Mesendoderm (in vitro differentiated cells): ENCODE results near the gene F8.

Source experiments
- DNase-seq: peaks from one replicate; pipeline ENCODE4 v3.0.0; 2013
- H2AK5ac ChIP-seq: 2 replicates; pipeline ENCODE4 v1.6.1; 2013; ENCODE audit warnings: low read length, inconsistent platforms
- H2BK120ac ChIP-seq: 2 replicates; pipeline ENCODE4 v1.6.1; 2013; ENCODE audit warnings: low read depth, mild to moderate bottlenecking, low read length, moderate library complexity, mixed read lengths
- H2BK15ac ChIP-seq: replicated peaks from 2 replicates; pipeline ENCODE4 v1.6.1; 2013; ENCODE audit warnings: low read depth, mild to moderate bottlenecking, moderate library complexity
- H2BK5ac ChIP-seq: 2 replicates; pipeline ENCODE4 v1.6.1; 2013; ENCODE audit warnings: low read length, inconsistent platforms
- H3K18ac ChIP-seq: 2 replicates; pipeline ENCODE4 v1.6.1; 2013; ENCODE audit warnings: mild to moderate bottlenecking, low read length, mixed read lengths
- H3K23ac ChIP-seq: one replicate; pipeline ENCODE4 v1.6.1; 2013; ENCODE audit warnings: low read length
- H3K27ac ChIP-seq: 2 replicates; pipeline ENCODE4 v1.5.1; 2013; ENCODE audit warnings: low read depth, mild to moderate bottlenecking, inconsistent platforms, low read length, moderate library complexity
- H3K27me3 ChIP-seq: 2 replicates; pipeline ENCODE4 v1.6.1; 2013; ENCODE audit warnings: low read length, control low read depth, mild to moderate bottlenecking, inconsistent platforms; ENCODE audit not compliant: insufficient read depth, poor library complexity
- H3K36me3 ChIP-seq: 2 replicates; pipeline ENCODE4 v1.6.1; 2013; ENCODE audit warnings: low read length, inconsistent platforms; ENCODE audit not compliant: control insufficient read depth, insufficient read depth
- H3K4ac ChIP-seq: one replicate; pipeline ENCODE4 v1.6.1; 2013; ENCODE audit warnings: low read depth, mild to moderate bottlenecking, low read length, moderate library complexity
- H3K4me1 ChIP-seq: 2 replicates; pipeline ENCODE4 v1.6.1; 2013; ENCODE audit warnings: low read depth, low read length, inconsistent platforms; ENCODE audit not compliant: control insufficient read depth
- H3K4me2 ChIP-seq: 2 replicates; pipeline ENCODE4 v1.6.1; 2013; ENCODE audit warnings: low read length
- H3K4me3 ChIP-seq: 2 replicates; pipeline ENCODE4 v1.5.1; 2013; ENCODE audit warnings: mild to moderate bottlenecking, low read length
- H3K56ac ChIP-seq: one replicate; pipeline ENCODE4 v1.6.1; 2013; ENCODE audit warnings: low read length
- H3K79me1 ChIP-seq: 2 replicates; pipeline ENCODE4 v1.6.1; 2013; ENCODE audit warnings: low read length, inconsistent platforms
- H3K79me2 ChIP-seq: 2 replicates; pipeline ENCODE4 v1.6.1; 2013; ENCODE audit warnings: mild to moderate bottlenecking, low read length; ENCODE audit not compliant: control insufficient read depth, insufficient read depth
- H3K9ac ChIP-seq: 2 replicates; pipeline ENCODE4 v1.6.1; 2013; ENCODE audit warnings: low read length, inconsistent platforms
- H4K5ac ChIP-seq: one replicate; pipeline ENCODE4 v1.6.1; 2013; ENCODE audit warnings: low read length
- H4K8ac ChIP-seq: one replicate; pipeline ENCODE4 v1.6.1; 2013; ENCODE audit warnings: low read depth, mild to moderate bottlenecking, control low read depth, low read length, moderate library complexity
- WGBS: extraction: QIAGEN DNeasy Blood & Tissue Kit; methylation state at CpG from one replicate; pipeline ENCODE4 v1.1.7; 2013; ENCODE audit warnings: low lambda C conversion rate, missing lambda C conversion rate; ENCODE audit not compliant: insufficient coverage; ENCODE audit errors: extremely low coverage; 5-methylcytosine and 5-hydroxymethylcytosine counted together

Gene F8

DNA sequence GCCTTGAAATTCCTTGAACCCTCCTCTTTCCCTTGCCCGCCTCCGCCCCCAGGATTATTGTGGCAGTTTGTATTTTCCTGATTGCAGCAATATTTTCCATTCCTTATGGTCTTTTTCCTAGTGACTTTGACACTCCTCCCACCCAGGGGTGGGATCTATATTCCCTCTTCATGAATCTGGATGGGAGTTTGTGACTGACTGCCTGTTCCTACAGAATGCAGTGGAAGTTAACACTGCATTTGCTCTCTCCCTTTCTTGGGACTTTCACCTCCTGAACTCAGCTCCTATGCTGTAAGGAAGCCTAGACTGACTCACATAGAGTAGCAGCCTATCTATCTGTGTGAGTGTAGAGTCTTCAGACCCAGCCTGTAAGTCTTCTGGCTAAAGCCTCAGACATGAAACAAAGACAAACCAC, 6.4 kb upstream of the F8 start:
- no peak overlapping the region for H4K8ac ChIP-seq
- no peak overlapping the region for H3K9ac ChIP-seq
- no peaks in the 10 kb centered on the region for H3K36me3 ChIP-seq
- DNase-seq: peak; percentile 17
- no peak overlapping the region for H2AK5ac ChIP-seq
- no peaks in the 10 kb centered on the region for H3K79me1 ChIP-seq
- H3K56ac ChIP-seq: no peak overlapping the region
- no peaks in the 10 kb centered on the region for H3K4me1 ChIP-seq
- no peak overlapping the region for H3K27ac ChIP-seq
- WGBS: no CpG with 5 or more reads among the region's 2 CpGs
- H3K23ac ChIP-seq: no peak overlapping the region
- no peak overlapping the region for H2BK15ac ChIP-seq
- no peak overlapping the region for H3K4me2 ChIP-seq
- no peaks in the 10 kb centered on the region for H3K27me3 ChIP-seq
- no peak overlapping the region for H3K4me3 ChIP-seq
- no peak overlapping the region for H3K4ac ChIP-seq
- peaks cover 5% of the 10 kb centered on the region for H3K79me2 ChIP-seq
- no peak overlapping the region for H3K18ac ChIP-seq
- H2BK120ac ChIP-seq: no peak overlapping the region
- H2BK5ac ChIP-seq: no peak overlapping the region
- H4K5ac ChIP-seq: no peak overlapping the region

DNA sequence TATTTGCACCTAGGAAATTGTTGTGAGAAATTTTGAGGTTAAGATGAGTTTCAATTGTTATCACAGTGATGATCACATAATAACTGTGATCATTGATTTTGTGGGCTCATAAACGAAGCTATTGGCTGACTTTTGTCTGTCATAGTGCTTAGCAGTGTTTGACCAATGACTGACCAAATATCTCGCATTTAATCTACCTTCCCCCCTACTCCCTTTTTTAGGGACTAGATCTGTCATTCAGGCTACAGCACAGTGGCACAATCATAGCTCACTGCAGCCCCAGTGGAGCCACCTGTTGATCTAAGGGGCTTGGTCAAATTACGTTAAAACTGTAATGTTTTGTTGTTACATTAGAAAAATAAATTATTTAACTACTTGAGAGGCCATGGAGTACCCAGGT, 5.6 kb upstream of the F8 start:
- WGBS: no CpG with 5 or more reads among the region's 3 CpGs
- no peak overlapping the region for H2BK15ac ChIP-seq
- no peak overlapping the region for H2AK5ac ChIP-seq
- H3K23ac ChIP-seq: no peak overlapping the region
- H3K79me2 ChIP-seq: peaks cover 5% of the 10 kb centered on the region
- no peaks in the 10 kb centered on the region for H3K79me1 ChIP-seq
- peak; percentile 7 for DNase-seq
- H3K36me3 ChIP-seq: no peaks in the 10 kb centered on the region
- H4K5ac ChIP-seq: no peak overlapping the region
- H2BK120ac ChIP-seq: no peak overlapping the region
- H2BK5ac ChIP-seq: no peak overlapping the region
- no peak overlapping the region for H3K9ac ChIP-seq
- no peak overlapping the region for H4K8ac ChIP-seq
- no peak overlapping the region for H3K4me2 ChIP-seq
- no peak overlapping the region for H3K4me3 ChIP-seq
- H3K4ac ChIP-seq: no peak overlapping the region
- no peak overlapping the region for H3K18ac ChIP-seq
- peak overlapping the region; percentile 25 for H3K56ac ChIP-seq
- H3K27ac ChIP-seq: no peak overlapping the region
- no peaks in the 10 kb centered on the region for H3K4me1 ChIP-seq
- no peaks in the 10 kb centered on the region for H3K27me3 ChIP-seq

DNA sequence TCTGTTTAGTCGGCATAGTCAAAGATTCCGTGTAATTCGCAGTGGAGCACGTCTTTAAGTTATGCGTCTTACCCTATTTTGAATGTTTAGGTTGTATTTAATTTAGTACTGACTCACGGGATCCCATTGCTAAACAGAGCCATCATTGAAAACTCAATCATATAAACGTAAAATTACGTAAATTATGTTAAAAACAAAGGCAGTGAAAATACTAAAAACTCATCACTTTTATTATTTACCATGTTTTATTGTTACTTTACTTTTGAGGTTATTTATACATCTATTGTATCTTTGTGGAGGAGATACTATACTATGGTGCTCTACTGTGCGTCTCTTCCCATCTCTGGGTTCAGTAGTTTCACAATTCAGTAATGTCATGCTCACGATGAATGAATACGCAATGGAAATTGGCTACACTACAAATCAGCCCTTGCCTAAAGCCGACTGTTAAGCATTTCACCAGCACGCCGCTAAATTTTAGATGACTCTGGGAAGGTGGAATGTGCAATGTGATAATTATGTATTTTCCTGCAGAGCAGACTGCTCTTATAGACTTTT, 5.1 kb upstream of the F8 start:
- Histone ChIP-seq H3K36me3 (no peaks in the 10 kb centered on the region), H3K4me2 (peak overlapping the region; percentile 57), H2BK120ac (no peak overlapping the region), H3K56ac (peak overlapping the region; percentile 81), H2BK5ac (no peak overlapping the region), H2BK15ac (no peak overlapping the region), H3K9ac (peak overlapping the region; percentile 79), H3K27ac (peak overlapping the region; percentile 87), H2AK5ac (no peak overlapping the region), H3K4ac (no peak overlapping the region), H4K8ac (no peak overlapping the region), H3K79me2 (peaks cover 5% of the 10 kb centered on the region), H3K23ac (no peak overlapping the region), H3K79me1 (no peaks in the 10 kb centered on the region), H4K5ac (no peak overlapping the region), H3K18ac (peak overlapping the region; percentile 80), H3K4me3 (peak overlapping the region; percentile 74), H3K27me3 (no peaks in the 10 kb centered on the region), H3K4me1 (no peaks in the 10 kb centered on the region)
- WGBS: no CpG with 5 or more reads among the region's 14 CpGs
- peak; percentile 4 for DNase-seq

GRCh38 chrX:155026727-155027508, 4.4 kb upstream of the F8 start, which contains the start of gene FUNDC2:
Gene FUNDC2 (plus strand): TSS chrX:155026844. CDS start chrX:155026939, 95 bp downstream.
- Histone ChIP-seq H3K79me1 (no peaks in the 10 kb centered on the region), H3K4me3 (peak within 1 kb of the TSS; percentile 74), H3K56ac (peak within 1 kb of the TSS; percentile 81), H3K4me2 (peak within 1 kb of the TSS; percentile 57), H4K5ac (no peak within 1 kb of the TSS), H3K9ac (peak within 1 kb of the TSS; percentile 79), H4K8ac (no peak within 1 kb of the TSS), H3K23ac (no peak within 1 kb of the TSS), H3K4me1 (no peaks in the 10 kb centered on the region), H3K79me2 (peaks cover 5% of the 10 kb centered on the region), H3K36me3 (no peaks in the 10 kb centered on the region), H2BK120ac (peak within 1 kb of the TSS; percentile 0), H3K18ac (peak within 1 kb of the TSS; percentile 80), H3K27ac (peak within 1 kb of the TSS; percentile 87), H2BK5ac (no peak within 1 kb of the TSS), H3K4ac (no peak within 1 kb of the TSS), H2BK15ac (no peak within 1 kb of the TSS), H2AK5ac (no peak within 1 kb of the TSS), H3K27me3 (no peaks in the 10 kb centered on the region)
- no CpG with 5 or more reads among the region's 82 CpGs for WGBS
- peak; percentile 93 for DNase-seq

DNA sequence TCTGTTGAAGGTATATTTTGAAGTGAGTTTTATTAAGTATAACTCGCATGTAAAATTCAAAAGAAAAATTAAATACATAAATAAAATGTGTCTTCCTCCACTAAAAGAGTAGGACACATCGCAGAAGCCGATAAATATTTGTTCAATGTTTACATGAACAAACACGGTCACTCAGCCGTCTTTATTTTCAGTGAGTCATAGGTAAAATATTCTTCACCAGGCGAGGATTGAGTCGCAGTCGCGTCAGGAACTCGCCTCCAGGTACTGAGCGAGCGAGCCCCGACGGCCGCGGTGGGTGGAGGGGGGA, 3.9 kb upstream of the F8 start:
- no peak overlapping the region for H4K5ac ChIP-seq
- H3K56ac ChIP-seq: peak overlapping the region; percentile 73
- peaks cover 5% of the 10 kb centered on the region for H3K79me2 ChIP-seq
- H2BK5ac ChIP-seq: no peak overlapping the region
- H2BK15ac ChIP-seq: no peak overlapping the region
- H2AK5ac ChIP-seq: no peak overlapping the region
- no peaks in the 10 kb centered on the region for H3K4me1 ChIP-seq
- no peak overlapping the region for H3K27ac ChIP-seq
- H3K4me3 ChIP-seq: peak overlapping the region; percentile 30
- no peak for DNase-seq
- no peak overlapping the region for H3K4me2 ChIP-seq
- no peak overlapping the region for H3K4ac ChIP-seq
- H3K18ac ChIP-seq: no peak overlapping the region
- peak overlapping the region; percentile 61 for H3K9ac ChIP-seq
- H3K36me3 ChIP-seq: no peaks in the 10 kb centered on the region
- H3K27me3 ChIP-seq: no peaks in the 10 kb centered on the region
- no peak overlapping the region for H2BK120ac ChIP-seq
- H3K23ac ChIP-seq: no peak overlapping the region
- WGBS: no CpG with 5 or more reads among the region's 16 CpGs
- no peak overlapping the region for H4K8ac ChIP-seq
- no peaks in the 10 kb centered on the region for H3K79me1 ChIP-seq
